Natural killer cell (primary cell): Measurements from ENCODE around the gene DPP7. TPM values are rescaled to one million over a fixed set of nuclear protein-coding genes. Genes with fewer than 3 reads are reported as not detected.

Experiments
- ATAC-seq, 3 donors: fragments of 150-1000 bp in 2 of 3; fragments of 200-7000 bp in 1 of 3; cut with Tn5 transposase; 1 replicate in 1 of 3; 2 replicates in 2 of 3; pipeline ENCODE4 v1.10.0; 2021; ENCODE audit warnings: mild to moderate bottlenecking in 2 of 3, moderate library complexity in 2 of 3
- DNase-seq, 2 donors: peaks; one replicate each; pipeline versions ENCODE4 v3.0.0 to v3.0.0-alpha.2; 2013 to 2021; ENCODE audit warnings: mixed read lengths in 1 of 2
- H3K27ac ChIP-seq: one replicate; pipeline ENCODE4 v1.5.1; 2013; ENCODE audit warnings: mild to moderate bottlenecking, low read length
- H3K27me3 ChIP-seq: one replicate; pipeline ENCODE4 v1.6.1; 2013; ENCODE audit warnings: low read length; ENCODE audit not compliant: control insufficient read depth, insufficient read depth
- H3K36me3 ChIP-seq: one replicate; pipeline ENCODE4 v1.6.1; 2013; ENCODE audit warnings: low read length; ENCODE audit not compliant: control insufficient read depth, insufficient read depth
- H3K4me1 ChIP-seq: one replicate; pipeline ENCODE4 v1.6.1; 2013; ENCODE audit warnings: low read length; ENCODE audit not compliant: control insufficient read depth, insufficient read depth
- H3K4me3 ChIP-seq: one replicate; pipeline ENCODE4 v1.5.1; 2013; ENCODE audit warnings: low read length
- H3K9me3 ChIP-seq: one replicate; pipeline ENCODE4 v1.6.1; 2013; ENCODE audit warnings: low read length; ENCODE audit not compliant: control insufficient read depth, insufficient read depth
- H3K27ac Mint-ChIP-seq, 2 donors: one replicate each; pipeline ENCODE4 v1.8.0; 2022; ENCODE audit warnings: mild to moderate bottlenecking in 2 of 2, mixed read lengths in 2 of 2, moderate library complexity in 1 of 2
- H3K27me3 Mint-ChIP-seq, 2 donors: one replicate each; pipeline ENCODE4 v1.8.0; 2022; ENCODE audit warnings: low read depth in 2 of 2, mixed read lengths in 2 of 2
- H3K36me3 Mint-ChIP-seq: one replicate; pipeline ENCODE4 v1.8.0; 2022; ENCODE audit warnings: mixed read lengths
- H3K4me1 Mint-ChIP-seq, 2 donors: one replicate each; pipeline ENCODE4 v1.8.0; 2022; ENCODE audit warnings: mixed read lengths in 2 of 2
- H3K4me3 Mint-ChIP-seq: one replicate; pipeline ENCODE4 v1.8.0; 2022; ENCODE audit warnings: mild to moderate bottlenecking, moderate library complexity, mixed read lengths
- H3K9me3 Mint-ChIP-seq, 2 donors: one replicate each; pipeline ENCODE4 v1.8.0; 2022; ENCODE audit warnings: mixed read lengths in 2 of 2
- WGBS: methylation state at CpG from one replicate; pipeline ENCODE4 v1.1.7; 2013; ENCODE audit warnings: missing lambda C conversion rate; ENCODE audit not compliant: insufficient coverage; 5-methylcytosine and 5-hydroxymethylcytosine counted together
- intact Hi-C: fragments of 100-400 bp; cut with micrococcal nuclease; formaldehyde crosslinking; loops from one replicate; pipeline ENCODE4 v1.14.2; 2022
- total RNA-seq, 4 donors: library from RNA; stranded (reverse); fragments of 120-200 nt in 1 of 4; gene quantifications; one replicate each; pipeline versions ENCODE4 v1.2.3 to v1.2.4, GENCODE V29; 2013 to 2022
- TF ChIP-seq, protein P1 (sequence below): fragments of 200-600 bp; IDR thresholded peaks from one replicate; pipeline ENCODE4 v1.8.0; 2022; ENCODE audit warnings: antibody characterized with exemption

DPP7 gene
- total RNA-seq, 3 donors from 2014 or later (not counting 1 experiment from before 2014, with no cell fraction given), result 233 to 264 (median 251) TPM

DNA sequence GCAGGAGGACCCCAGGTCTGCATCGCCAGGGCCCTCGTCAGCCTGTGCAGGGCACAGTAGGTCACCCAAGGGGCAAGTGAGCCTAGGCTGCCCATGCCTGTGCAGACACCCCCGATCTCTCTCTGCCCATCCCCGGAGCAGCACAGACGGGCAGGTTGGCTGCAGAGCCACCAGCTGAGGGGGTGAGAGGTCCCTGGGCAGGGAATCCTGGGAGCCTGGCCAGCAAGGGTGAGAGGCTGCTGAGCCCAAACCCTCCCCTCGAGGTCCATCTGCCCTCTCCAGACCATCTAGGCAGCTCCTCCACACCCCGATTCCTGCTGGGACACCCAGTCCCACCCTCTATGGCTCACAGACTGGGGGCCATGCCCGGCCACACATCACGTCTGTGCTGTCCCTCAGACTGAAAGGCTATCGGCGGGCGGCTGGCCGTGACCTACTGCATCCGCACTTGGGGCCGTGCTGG, 2.8 kb upstream of the DPP7 start:
- no peak overlapping the region for H3K4me3 Mint-ChIP-seq
- no peak for DNase-seq
- no peaks in the 10 kb centered on the region for H3K27me3 Mint-ChIP-seq
- TF ChIP-seq, protein P1, sequence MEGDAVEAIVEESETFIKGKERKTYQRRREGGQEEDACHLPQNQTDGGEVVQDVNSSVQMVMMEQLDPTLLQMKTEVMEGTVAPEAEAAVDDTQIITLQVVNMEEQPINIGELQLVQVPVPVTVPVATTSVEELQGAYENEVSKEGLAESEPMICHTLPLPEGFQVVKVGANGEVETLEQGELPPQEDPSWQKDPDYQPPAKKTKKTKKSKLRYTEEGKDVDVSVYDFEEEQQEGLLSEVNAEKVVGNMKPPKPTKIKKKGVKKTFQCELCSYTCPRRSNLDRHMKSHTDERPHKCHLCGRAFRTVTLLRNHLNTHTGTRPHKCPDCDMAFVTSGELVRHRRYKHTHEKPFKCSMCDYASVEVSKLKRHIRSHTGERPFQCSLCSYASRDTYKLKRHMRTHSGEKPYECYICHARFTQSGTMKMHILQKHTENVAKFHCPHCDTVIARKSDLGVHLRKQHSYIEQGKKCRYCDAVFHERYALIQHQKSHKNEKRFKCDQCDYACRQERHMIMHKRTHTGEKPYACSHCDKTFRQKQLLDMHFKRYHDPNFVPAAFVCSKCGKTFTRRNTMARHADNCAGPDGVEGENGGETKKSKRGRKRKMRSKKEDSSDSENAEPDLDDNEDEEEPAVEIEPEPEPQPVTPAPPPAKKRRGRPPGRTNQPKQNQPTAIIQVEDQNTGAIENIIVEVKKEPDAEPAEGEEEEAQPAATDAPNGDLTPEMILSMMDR, result no peak
- Histone ChIP-seq H3K4me1 (peaks cover 18% of the 10 kb centered on the region), H3K9me3 (no peaks in the 10 kb centered on the region), H3K27ac (no peak overlapping the region), H3K27me3 (no peaks in the 10 kb centered on the region), H3K4me3 (no peak overlapping the region), H3K36me3 (peaks cover 2% of the 10 kb centered on the region)
- WGBS, result 89% methylated on average over 15 of the region's 15 CpGs
- intact Hi-C loops, result loop anchor here (5.0 kb wide), 1 partner anchor 110 kb away; the partner anchor contains the start of genes CYSRT1 and RNF224
- no peaks in the 10 kb centered on the region for H3K36me3 Mint-ChIP-seq
- no peak overlapping the region for H3K27ac Mint-ChIP-seq
- no peak for ATAC-seq
- peaks cover 0 to 4% of the 10 kb centered on the region in 2 donors for H3K4me1 Mint-ChIP-seq
- no peaks in the 10 kb centered on the region for H3K9me3 Mint-ChIP-seq

DNA sequence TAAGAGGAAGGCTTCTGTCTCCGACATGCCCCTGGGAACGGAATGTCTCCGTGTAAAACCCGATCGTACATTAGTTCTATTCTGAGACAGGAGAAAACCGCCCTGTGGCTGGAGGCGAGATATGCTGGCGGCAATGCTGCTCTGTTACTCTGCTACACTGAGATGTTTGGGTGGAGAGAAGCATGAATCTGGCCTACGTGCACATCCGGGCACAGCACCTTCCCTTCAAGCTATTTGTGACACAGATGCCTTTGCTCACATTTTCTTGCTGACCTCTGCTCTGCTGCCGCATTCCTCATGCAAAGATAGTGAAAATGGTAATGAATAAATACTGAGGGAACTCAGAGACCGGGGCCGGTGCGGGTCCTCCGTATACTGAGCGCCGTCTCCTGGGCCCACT, 2.2 kb upstream of the DPP7 start:
- Mint-ChIP-seq H3K9me3 (no peaks in the 10 kb centered on the region), H3K27ac (no peak overlapping the region), H3K36me3 (no peaks in the 10 kb centered on the region), H3K4me3 (no peak overlapping the region), H3K27me3 (no peaks in the 10 kb centered on the region), H3K4me1 (no peaks in the 10 kb centered on the region)
- DNase-seq (no peak), ATAC-seq (no peak)
- no peaks in the 10 kb centered on the region for H3K9me3 ChIP-seq
- no peak overlapping the region for H3K27ac ChIP-seq
- H3K27me3 ChIP-seq, result no peaks in the 10 kb centered on the region
- peaks cover 4% of the 10 kb centered on the region for H3K36me3 ChIP-seq
- TF ChIP-seq, protein P1, result no peak
- H3K4me3 ChIP-seq, result no peak overlapping the region
- 95% methylated on average over 17 of the region's 17 CpGs for WGBS
- H3K4me1 ChIP-seq, result peaks cover 18% of the 10 kb centered on the region
- intact Hi-C loops, result loop anchor here (5.0 kb wide), 1 partner anchor 111 kb away; the partner anchor contains the start of genes CYSRT1 and RNF224

DNA sequence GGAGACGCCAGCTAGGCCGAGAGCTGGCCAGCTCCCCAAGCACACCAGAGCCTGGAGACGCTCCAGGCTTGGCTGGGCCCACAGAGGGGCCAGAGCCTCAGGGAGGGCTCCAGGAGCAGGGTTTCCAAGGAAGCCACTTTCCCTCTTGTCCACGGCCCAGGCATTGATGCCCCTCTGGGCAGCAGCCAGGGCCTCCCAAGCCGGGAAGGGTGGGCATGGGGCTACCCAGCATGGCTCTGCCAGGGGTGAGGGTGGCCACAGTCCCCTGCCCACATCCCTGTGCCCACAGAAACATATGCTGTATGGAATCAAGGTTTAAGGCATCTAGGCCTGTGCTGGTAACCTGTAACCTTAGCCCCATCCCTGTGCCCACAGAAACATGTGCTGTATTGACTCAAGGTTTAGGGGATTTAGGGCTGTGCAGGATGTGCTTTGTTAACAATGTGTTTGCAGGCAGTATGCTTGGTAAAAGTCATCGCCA, 1.5 kb upstream of the DPP7 start:
- no peak overlapping the region for H3K27ac ChIP-seq
- peaks cover 18% of the 10 kb centered on the region for H3K4me1 ChIP-seq
- intact Hi-C loops, result loop anchor here (5.0 kb wide), 1 partner anchor 111 kb away; the partner anchor contains the start of genes CYSRT1 and RNF224
- no peaks in the 10 kb centered on the region for H3K9me3 Mint-ChIP-seq
- no peaks in the 10 kb centered on the region for H3K27me3 Mint-ChIP-seq
- ATAC-seq (no peak), DNase-seq (no peak)
- no peaks in the 10 kb centered on the region for H3K4me1 Mint-ChIP-seq
- TF ChIP-seq, protein P1, result no peak
- H3K36me3 Mint-ChIP-seq, result no peaks in the 10 kb centered on the region
- H3K9me3 ChIP-seq, result no peaks in the 10 kb centered on the region
- H3K36me3 ChIP-seq, result peaks cover 8% of the 10 kb centered on the region
- no peak overlapping the region for H3K27ac Mint-ChIP-seq
- no peak overlapping the region for H3K4me3 ChIP-seq
- WGBS, result 76% methylated on average over 6 of the region's 6 CpGs
- no peaks in the 10 kb centered on the region for H3K27me3 ChIP-seq
- peak overlapping the region; percentile 25 for H3K4me3 Mint-ChIP-seq
